Choroid plexus epithelial cell (primary cell): ENCODE results near the gene ST3GAL3.

Source experiments
- DNase-seq: peaks from one replicate; pipeline ENCODE4 v3.0.0-alpha.2; 2010; ENCODE audit warnings: low read depth
- H3K4me3 ChIP-seq: 2 replicates; pipeline ENCODE4 v1.5.1; 2011; ENCODE audit warnings: low read depth, mild to moderate bottlenecking, control low read depth, low read length, moderate library complexity
- TF ChIP-seq, protein P1 (sequence below): conservative IDR thresholded peaks from 2 replicates; pipeline ENCODE4 v1.5.1; 2011; ENCODE audit warnings: low read depth, mild to moderate bottlenecking, control low read depth, inconsistent platforms, low read length, moderate library complexity

ST3GAL3 gene

DNA sequence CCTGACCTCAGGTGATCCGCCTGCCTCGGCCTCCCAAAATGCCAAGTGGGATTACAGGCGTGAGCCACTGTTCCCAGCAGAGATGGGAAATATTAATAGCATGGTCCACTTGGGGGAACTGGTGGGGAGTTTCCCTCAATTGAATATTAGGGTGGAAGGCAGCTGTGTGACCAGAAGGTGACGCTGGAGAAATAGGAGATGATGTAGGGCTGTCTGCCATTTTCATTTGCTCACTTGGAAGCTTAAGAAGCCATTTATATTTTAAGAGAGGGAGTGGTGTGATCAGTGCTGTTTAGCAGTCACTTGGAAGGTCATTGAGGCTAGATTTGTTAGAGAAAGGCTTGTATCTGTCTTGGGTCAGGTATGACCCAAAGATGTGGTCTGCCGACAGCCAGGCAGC, 37.5 kb upstream of the ST3GAL3 start:
- no peak for DNase-seq
- TF ChIP-seq, protein P1, sequence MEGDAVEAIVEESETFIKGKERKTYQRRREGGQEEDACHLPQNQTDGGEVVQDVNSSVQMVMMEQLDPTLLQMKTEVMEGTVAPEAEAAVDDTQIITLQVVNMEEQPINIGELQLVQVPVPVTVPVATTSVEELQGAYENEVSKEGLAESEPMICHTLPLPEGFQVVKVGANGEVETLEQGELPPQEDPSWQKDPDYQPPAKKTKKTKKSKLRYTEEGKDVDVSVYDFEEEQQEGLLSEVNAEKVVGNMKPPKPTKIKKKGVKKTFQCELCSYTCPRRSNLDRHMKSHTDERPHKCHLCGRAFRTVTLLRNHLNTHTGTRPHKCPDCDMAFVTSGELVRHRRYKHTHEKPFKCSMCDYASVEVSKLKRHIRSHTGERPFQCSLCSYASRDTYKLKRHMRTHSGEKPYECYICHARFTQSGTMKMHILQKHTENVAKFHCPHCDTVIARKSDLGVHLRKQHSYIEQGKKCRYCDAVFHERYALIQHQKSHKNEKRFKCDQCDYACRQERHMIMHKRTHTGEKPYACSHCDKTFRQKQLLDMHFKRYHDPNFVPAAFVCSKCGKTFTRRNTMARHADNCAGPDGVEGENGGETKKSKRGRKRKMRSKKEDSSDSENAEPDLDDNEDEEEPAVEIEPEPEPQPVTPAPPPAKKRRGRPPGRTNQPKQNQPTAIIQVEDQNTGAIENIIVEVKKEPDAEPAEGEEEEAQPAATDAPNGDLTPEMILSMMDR: no peak
- H3K4me3 ChIP-seq: no peak overlapping the region

DNA sequence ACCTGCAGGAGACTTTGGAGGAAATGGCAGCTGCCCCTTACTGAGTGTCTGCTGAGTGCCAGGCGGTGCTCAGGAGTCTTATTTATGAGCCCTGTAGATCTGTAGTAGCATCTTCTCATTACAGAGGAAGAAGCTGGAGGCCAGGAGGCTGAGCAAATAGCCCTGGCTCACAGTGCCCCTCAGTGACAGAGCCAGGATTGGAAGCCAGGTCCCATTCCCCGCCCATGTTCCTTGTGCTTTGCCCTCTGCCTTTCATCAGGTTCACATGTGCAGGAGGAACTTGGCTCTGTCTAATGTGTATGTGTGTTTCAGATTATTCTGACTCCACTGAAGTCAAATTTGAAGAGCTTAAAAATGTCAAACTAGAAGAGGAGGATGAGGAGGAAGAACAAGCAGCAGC, 36.1 kb upstream of the ST3GAL3 start:
- H3K4me3 ChIP-seq: no peak overlapping the region
- DNase-seq: no peak
- TF ChIP-seq, protein P1: no peak

DNA sequence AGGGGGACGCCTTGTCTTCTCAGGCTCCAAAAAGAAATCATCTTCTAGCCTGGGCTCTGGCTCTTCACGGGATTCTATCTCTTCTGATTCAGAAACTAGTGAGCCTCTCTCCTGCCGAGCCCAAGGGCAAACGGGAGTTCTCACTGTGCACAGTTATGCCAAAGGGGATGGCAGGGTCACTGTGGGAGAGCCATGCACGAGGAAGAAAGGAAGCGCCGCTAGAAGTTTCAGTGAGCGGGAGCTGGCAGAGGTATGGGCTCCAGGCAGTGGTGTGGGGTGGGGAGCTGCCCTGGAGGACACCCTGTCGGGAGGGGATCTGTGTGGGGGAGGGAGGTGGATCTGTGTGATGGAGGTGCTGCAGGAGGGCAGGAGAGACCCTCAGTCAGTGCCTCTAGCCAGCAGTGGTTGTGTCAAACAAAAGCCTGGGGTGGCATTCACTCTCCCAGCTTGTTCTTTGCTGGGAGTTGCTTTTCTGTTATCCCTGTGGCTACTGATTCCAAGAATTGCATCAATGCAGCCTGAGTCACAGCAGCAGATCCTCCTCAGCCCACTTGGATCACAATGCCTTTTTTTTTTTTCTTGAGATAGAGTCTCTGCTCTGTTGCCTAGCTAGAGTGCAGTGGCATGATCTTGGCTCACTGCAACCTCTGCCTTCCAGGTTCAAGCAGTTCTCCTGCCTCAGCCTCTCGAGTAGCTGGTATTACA, 35.6 kb upstream of the ST3GAL3 start:
- H3K4me3 ChIP-seq: no peak overlapping the region
- TF ChIP-seq, protein P1: no peak
- DNase-seq: peak; percentile 72

DNA sequence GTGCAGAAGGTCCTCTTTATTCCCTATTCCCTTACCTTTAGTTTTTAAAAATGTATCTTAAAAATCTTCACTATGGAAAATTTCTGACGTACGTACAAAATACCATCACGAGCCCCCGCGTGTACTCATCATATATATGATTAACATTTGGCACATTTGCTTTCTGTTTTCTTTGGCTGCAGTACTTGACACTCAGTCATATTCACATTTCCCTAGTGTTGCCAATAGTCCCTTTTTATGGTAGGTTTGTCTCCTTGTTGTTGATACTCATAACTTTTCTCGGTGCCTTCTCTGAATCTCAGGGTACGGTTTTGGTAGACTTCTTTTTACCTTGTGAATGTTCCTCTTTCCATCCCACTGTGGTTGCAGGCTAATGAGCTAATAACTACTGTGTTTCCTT, 34.1 kb upstream of the ST3GAL3 start:
- TF ChIP-seq, protein P1: no peak

DNA sequence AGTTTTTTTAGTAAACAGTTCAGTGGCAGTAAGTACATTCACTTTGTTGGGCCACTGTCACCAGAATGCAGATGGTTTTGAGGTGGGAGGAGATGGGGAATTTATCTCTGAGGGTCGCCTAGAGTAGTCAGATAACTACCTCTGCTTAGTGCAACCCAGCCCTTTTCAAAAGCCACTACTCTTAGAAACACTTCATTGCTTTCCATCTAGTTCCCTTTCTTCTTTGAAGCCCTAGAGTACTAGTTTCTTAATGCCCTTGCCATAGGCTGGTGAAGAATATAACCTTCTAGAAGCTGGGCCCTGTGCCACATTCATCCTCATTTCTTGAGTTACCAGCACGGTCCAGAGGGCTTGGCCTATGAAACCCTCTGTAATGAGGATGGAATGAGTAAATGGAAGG, 28.4 kb upstream of the ST3GAL3 start:
- TF ChIP-seq, protein P1: no peak
- no peak for DNase-seq

More for the DNA sequence above, 34.1 kb upstream of the ST3GAL3 start:
- H3K4me3 ChIP-seq: no peak overlapping the region
- no peak for DNase-seq

DNA sequence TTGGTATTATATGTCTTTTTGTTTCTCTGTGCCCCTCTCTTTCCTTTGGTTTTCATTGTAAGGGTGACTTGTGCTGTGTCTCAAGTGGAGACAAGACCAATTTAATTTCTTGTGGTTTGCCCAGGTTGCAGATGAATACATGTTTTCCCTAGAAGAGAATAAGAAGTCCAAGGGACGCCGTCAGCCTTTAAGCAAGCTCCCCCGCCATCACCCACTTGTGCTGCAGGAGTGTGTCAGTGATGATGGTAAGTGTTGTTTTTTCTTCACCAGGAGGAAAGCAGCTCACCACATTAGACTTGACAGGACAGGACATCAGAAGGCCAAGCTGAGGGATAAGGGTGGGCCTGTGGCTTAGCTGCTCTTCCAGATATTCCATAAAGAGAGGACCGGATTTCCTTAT, 23.8 kb upstream of the ST3GAL3 start:
- DNase-seq: no peak
- TF ChIP-seq, protein P1: no peak
- H3K4me3 ChIP-seq: no peak overlapping the region

More for the DNA sequence above, 28.4 kb upstream of the ST3GAL3 start:
- H3K4me3 ChIP-seq: no peak overlapping the region

DNA sequence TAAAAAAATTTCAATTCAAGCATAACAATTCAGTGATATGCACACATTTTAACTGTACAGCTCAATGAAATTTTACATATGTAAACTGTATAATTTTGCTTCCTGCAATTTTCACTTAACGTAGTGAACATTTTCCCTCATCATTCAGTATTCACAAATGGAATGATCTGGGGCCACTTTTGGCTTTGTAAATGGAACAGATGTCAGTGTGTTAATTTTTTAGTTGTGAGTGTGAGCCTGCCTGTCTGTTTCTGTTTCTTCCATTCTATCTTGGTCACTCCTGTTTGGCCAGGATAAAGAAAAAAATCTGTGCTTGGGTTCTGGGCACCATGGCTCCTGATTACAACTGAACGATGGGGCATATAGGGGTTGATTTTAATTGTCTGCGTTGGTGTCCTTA, 20.5 kb upstream of the ST3GAL3 start:
- DNase-seq: no peak
- TF ChIP-seq, protein P1: no peak
- no peak overlapping the region for H3K4me3 ChIP-seq
